HAP-1 (cell line): ENCODE results near the gene CALCOCO1.
"Not testable (repeated sequence)": the region's sequence is repeated elsewhere in the genome, so short reads cannot be mapped to it uniquely, and the experiment has no call there.

ENCODE experiments used
- DNase-seq, 2 experiments: peaks; one replicate each; pipeline ENCODE4 v3.0.0-alpha.2; 2016 to 2020; ENCODE audit warnings: low spot score in 2 of 2
- H3K27me3 ChIP-seq: fragments of 250-450 bp; sonication (Bioruptor Pico); 2 replicates; pipeline ENCODE4 v1.5.1; 2020; ENCODE audit warnings: low read depth, mild to moderate bottlenecking, moderate library complexity
- H3K36me3 ChIP-seq: fragments of 250-450 bp; sonication (Bioruptor Pico); replicated peaks from 2 replicates; pipeline ENCODE4 v1.5.1; 2020; ENCODE audit warnings: mild to moderate bottlenecking
- H3K4me1 ChIP-seq: fragments of 250-450 bp; sonication (Bioruptor Pico); 2 replicates; pipeline ENCODE4 v1.5.1; 2020; ENCODE audit warnings: mild to moderate bottlenecking
- H3K4me3 ChIP-seq: fragments of 250-450 bp; sonication (Bioruptor Pico); 2 replicates; pipeline ENCODE4 v1.5.1; 2020; ENCODE audit warnings: mild to moderate bottlenecking, moderate library complexity
- H3K9me3 ChIP-seq: fragments of 250-450 bp; sonication (Bioruptor Pico); 2 replicates; pipeline ENCODE4 v1.5.1; 2020; ENCODE audit warnings: mild to moderate bottlenecking, moderate library complexity
- in situ Hi-C: fragments of 300-500 bp; cut with MboI; formaldehyde crosslinking; loops from 3 replicates; pipeline ENCODE4 v1.14.3; 2020; ENCODE audit warnings: low sequenced_read_pairs, inconsistent platforms, mixed read lengths

CALCOCO1 gene

GRCh38 chr12:53734425-53734824 lies 7.2 kb upstream of the CALCOCO1 start:
- in situ Hi-C loops: no loop called here
- Histone ChIP-seq H3K27me3 (peaks cover 35% of the 10 kb centered on the region), H3K4me3 (no peak overlapping the region), H3K4me1 (peaks cover 4% of the 10 kb centered on the region), H3K9me3 (no peaks in the 10 kb centered on the region), H3K36me3 (no peaks in the 10 kb centered on the region)
- DNase-seq: no peak

DNA sequence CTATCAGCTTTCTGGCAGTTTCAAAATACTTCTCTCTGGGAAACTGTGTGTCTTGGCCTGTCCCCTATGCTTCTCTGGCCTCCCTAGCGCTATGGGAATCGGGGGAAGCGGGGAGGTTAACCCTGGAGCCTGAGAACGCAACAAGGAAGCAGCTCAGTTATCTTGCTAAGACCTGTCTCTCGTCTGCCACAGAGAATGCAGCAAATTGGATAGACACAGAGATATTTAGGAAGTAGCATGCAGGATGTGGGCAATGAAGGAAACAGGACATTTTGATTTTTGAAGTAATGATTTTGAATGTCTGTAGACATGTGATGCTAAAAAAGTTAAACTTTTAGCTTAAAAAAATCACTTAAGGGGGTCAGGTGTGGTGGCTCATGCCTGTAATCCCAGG lies 6.6 kb upstream of the CALCOCO1 start:
- Histone ChIP-seq H3K4me3 (no peak overlapping the region), H3K36me3 (no peaks in the 10 kb centered on the region), H3K27me3 (peaks cover 29% of the 10 kb centered on the region), H3K9me3 (no peaks in the 10 kb centered on the region), H3K4me1 (peaks cover 5% of the 10 kb centered on the region)
- in situ Hi-C loops: no loop called here
- DNase-seq: no peak

GRCh38 chr12:53733051-53733806 lies 6.0 kb upstream of the CALCOCO1 start:
- peaks cover 23% of the 10 kb centered on the region for H3K27me3 ChIP-seq
- H3K4me1 ChIP-seq: peaks cover 10% of the 10 kb centered on the region
- in situ Hi-C loops: no loop called here
- no peak overlapping the region for H3K4me3 ChIP-seq
- DNase-seq: no peak
- no peaks in the 10 kb centered on the region for H3K9me3 ChIP-seq
- no peaks in the 10 kb centered on the region for H3K36me3 ChIP-seq

GRCh38 chr12:53729644-53730043 lies 2.4 kb upstream of the CALCOCO1 start:
- Histone ChIP-seq H3K27me3 (peaks cover 6% of the 10 kb centered on the region; the same call in 1 of the 2 replicates), H3K4me1 (peaks cover 17% of the 10 kb centered on the region), H3K9me3 (no peaks in the 10 kb centered on the region), H3K4me3 (no peak overlapping the region), H3K36me3 (no peaks in the 10 kb centered on the region)
- DNase-seq: no peak
- in situ Hi-C loops: no loop called here

GRCh38 chr12:53728206-53728605 lies 954 bp upstream of the CALCOCO1 start:
- in situ Hi-C loops: no loop called here
- peak; percentile 39 to 72 for DNase-seq

DNA sequence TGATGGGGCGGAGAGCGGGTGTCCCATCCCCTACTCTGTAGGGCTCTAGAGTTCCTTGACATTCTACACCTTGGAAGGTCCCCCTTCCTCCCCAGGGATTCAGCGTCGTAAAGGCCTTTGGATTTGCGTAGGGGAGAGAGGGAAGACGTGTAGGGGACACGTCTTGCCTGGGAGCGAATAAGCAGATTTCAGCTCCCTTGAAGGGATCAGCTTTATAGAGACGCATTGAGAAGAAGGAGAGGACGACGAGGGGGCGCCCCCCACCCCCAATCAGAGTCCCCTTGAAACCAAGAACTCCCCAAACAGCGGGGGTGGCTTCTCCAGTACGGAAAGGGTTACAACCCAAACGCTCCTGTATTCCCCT lies 324 bp downstream of the CALCOCO1 start:
- peaks cover 13% of the 10 kb centered on the region for H3K4me1 ChIP-seq
- peak overlapping the region; percentile 43 for H3K4me3 ChIP-seq
- H3K36me3 ChIP-seq: no peaks in the 10 kb centered on the region
- H3K27me3 ChIP-seq: no peaks in the 10 kb centered on the region
- in situ Hi-C loops: no loop called here
- DNase-seq: peak in 1 of 2 experiments; percentile 20
- H3K9me3 ChIP-seq: no peaks in the 10 kb centered on the region

More at GRCh38 chr12:53728206-53728605, 954 bp upstream of the CALCOCO1 start:
- peaks cover 13% of the 10 kb centered on the region for H3K4me1 ChIP-seq
- H3K36me3 ChIP-seq: no peaks in the 10 kb centered on the region
- no peak overlapping the region; the same call in 1 of the 2 replicates for H3K4me3 ChIP-seq
- H3K27me3 ChIP-seq: peaks cover 6% of the 10 kb centered on the region; the same call in 1 of the 2 replicates
- no peaks in the 10 kb centered on the region for H3K9me3 ChIP-seq

- H3K4me3 ChIP-seq: no peak overlapping the region
- DNase-seq: no peak
- H3K4me1 ChIP-seq: peaks cover 13% of the 10 kb centered on the region
- in situ Hi-C loops: no loop called here
- H3K27me3 ChIP-seq: no peaks in the 10 kb centered on the region
- no peaks in the 10 kb centered on the region for H3K9me3 ChIP-seq
- H3K36me3 ChIP-seq: no peaks in the 10 kb centered on the region
These were observed 911 bp downstream of the CALCOCO1 start for GRCh38 chr12:53726341-53726740.

- no peaks in the 10 kb centered on the region for H3K36me3 ChIP-seq
- in situ Hi-C loops: no loop called here
- H3K4me3 ChIP-seq: no peak overlapping the region
- H3K4me1 ChIP-seq: peaks cover 13% of the 10 kb centered on the region
- no peaks in the 10 kb centered on the region for H3K9me3 ChIP-seq
- no peak for DNase-seq
- no peaks in the 10 kb centered on the region for H3K27me3 ChIP-seq
These were observed 1.4 kb downstream of the CALCOCO1 start for GRCh38 chr12:53725824-53726223.

DNA sequence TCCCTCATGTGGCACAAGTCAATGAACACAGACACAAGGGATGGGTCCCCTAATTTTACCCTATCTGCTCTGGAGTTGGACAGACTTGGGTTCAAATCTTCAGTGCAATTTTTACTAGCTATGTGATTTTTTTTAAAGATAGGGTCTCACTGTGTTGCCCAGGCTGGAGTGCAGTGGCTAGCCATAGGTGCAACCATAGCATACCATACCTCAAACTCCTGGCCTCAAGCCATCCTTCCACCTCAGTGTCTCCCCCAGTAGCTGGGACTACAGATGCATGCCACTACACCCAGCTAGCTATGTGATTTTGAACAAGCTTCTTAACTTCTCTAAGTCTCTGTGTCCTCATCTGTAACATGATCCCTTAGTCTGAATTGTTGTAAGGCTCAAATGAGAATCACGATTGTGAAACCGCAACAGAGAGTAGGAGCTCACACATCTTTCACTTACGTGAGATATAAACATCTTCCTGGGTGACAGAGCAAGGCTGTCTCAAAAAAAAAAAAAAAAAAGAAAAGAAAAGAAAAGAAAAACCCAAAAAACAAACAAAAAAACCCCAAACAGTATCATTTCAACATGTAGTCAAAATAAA lies 4.7 kb downstream of the CALCOCO1 start:
- Histone ChIP-seq H3K4me3 (no peak overlapping the region), H3K4me1 (no peaks in the 10 kb centered on the region), H3K36me3 (no peaks in the 10 kb centered on the region), H3K27me3 (no peaks in the 10 kb centered on the region), H3K9me3 (no peaks in the 10 kb centered on the region)
- DNase-seq: no peak
- in situ Hi-C loops: no loop called here

GRCh38 chr12:53720946-53721345 lies 6.3 kb downstream of the CALCOCO1 start:
- no peaks in the 10 kb centered on the region for H3K9me3 ChIP-seq
- no peaks in the 10 kb centered on the region for H3K4me1 ChIP-seq
- H3K4me3 ChIP-seq: no peak overlapping the region
- no peaks in the 10 kb centered on the region for H3K27me3 ChIP-seq
- in situ Hi-C loops: no loop called here
- DNase-seq: no peak
- no peaks in the 10 kb centered on the region for H3K36me3 ChIP-seq

- no peak for DNase-seq
- in situ Hi-C loops: no loop called here
- Histone ChIP-seq H3K9me3 (no peaks in the 10 kb centered on the region), H3K4me3 (no peak overlapping the region), H3K36me3 (no peaks in the 10 kb centered on the region), H3K27me3 (no peaks in the 10 kb centered on the region), H3K4me1 (no peaks in the 10 kb centered on the region)
These were observed 7.6 kb downstream of the CALCOCO1 start for GRCh38 chr12:53719649-53720048.

DNA sequence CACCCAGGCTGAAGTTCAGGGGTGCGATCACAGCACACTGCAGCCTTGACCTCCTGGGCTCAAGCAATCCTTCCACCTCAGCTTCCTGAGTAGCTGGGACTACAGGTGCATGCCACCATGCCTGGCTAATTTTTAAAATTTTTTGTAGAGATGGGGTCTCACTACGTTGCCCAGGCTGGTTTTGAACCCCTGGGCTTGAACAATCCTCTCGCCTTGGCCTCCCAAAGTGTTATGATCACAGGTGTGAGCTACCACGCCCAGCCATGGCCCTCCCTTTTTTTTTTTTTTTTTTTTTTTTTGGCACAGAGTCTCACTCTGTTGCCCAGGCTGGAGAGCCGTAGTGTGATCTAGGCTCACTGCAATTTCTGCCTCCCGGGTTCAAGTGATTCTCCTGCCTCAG lies 8.7 kb downstream of the CALCOCO1 start:
- H3K27me3 ChIP-seq, H3K36me3 ChIP-seq, H3K9me3 ChIP-seq, DNase-seq, H3K4me1 ChIP-seq, H3K4me3 ChIP-seq, in situ Hi-C loops: not testable (repeated sequence)

- no peak for DNase-seq
- Histone ChIP-seq H3K4me1 (no peaks in the 10 kb centered on the region), H3K27me3 (no peaks in the 10 kb centered on the region), H3K9me3 (no peaks in the 10 kb centered on the region), H3K36me3 (no peaks in the 10 kb centered on the region), H3K4me3 (no peak overlapping the region)
- in situ Hi-C loops: no loop called here
These were observed 9.9 kb downstream of the CALCOCO1 start for GRCh38 chr12:53717319-53717718.

DNA sequence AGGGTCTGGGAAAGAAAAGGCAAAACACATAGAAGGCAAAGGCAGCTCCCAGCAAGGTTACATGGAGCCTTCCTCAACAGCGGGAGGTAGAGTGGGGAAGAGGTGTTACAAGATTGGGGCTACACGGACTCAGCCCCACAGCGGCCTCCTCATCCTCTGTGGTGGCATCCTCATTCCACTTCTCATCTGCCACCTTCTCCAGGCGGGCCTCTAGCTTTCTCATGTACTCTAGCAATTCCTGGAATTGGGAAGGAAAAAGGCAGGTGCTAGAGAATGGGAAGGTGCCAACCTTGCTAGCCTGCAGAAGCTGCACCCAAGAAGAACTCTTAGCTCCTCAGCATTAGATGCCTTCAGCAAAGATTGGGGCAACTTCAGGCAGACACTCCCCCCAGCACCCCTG lies 13.2 kb downstream of the CALCOCO1 start:
- no peak for DNase-seq
- H3K36me3 ChIP-seq: no peaks in the 10 kb centered on the region
- H3K27me3 ChIP-seq: peaks cover 12% of the 10 kb centered on the region
- no peaks in the 10 kb centered on the region for H3K9me3 ChIP-seq
- no peaks in the 10 kb centered on the region for H3K4me1 ChIP-seq
- in situ Hi-C loops: no loop called here
- H3K4me3 ChIP-seq: no peak overlapping the region
